Measurements from ENCODE around the gene RAB8B. TPM values are rescaled to one million over a fixed set of nuclear protein-coding genes. Genes with fewer than 3 reads are reported as not detected.

RAB8B gene
- total RNA-seq, 2 donors from 2014 or later: 55.2 to 64.1 TPM

- no peak for ATAC-seq (ENCODE audit: insufficient number of reproducible peaks, low FRiP score, low read depth)
- no peak for DNase-seq (ENCODE audit: low spot score)
- H3K27ac ChIP-seq: peak overlapping the region; percentile 83
- TF ChIP-seq CTCF (IDR thresholded peaks at IDR 0.05): no peak
- H3K9me3 ChIP-seq: no peaks in the 10 kb centered on the region
- peaks cover 20 to 25% of the 10 kb centered on the region in 2 donors for H3K4me1 ChIP-seq (ENCODE audit: control insufficient read depth in 1 of 2, low read depth in 2 of 2)
- H3K27me3 ChIP-seq (replicated peaks; ENCODE audit: insufficient read depth): no peaks in the 10 kb centered on the region
- H3K4me3 ChIP-seq: no peak overlapping the region
- no peaks in the 10 kb centered on the region for H3K36me3 ChIP-seq
Observed at GRCh38 chr15:63292241-63292640, 102.8 kb downstream of the RAB8B start.

GRCh38 chr15:63292771-63293170 lies 103.4 kb downstream of the RAB8B start:
- peaks cover 20 to 25% of the 10 kb centered on the region in 2 donors for H3K4me1 ChIP-seq (ENCODE audit: control insufficient read depth in 1 of 2, low read depth in 2 of 2)
- ATAC-seq (ENCODE audit: insufficient number of reproducible peaks, low FRiP score, low read depth) (no peak), DNase-seq (ENCODE audit: low spot score) (no peak)
- no peak overlapping the region for H3K4me3 ChIP-seq
- H3K27ac ChIP-seq: peak overlapping the region; percentile 83
- H3K36me3 ChIP-seq: no peaks in the 10 kb centered on the region
- H3K27me3 ChIP-seq (replicated peaks; ENCODE audit: insufficient read depth): no peaks in the 10 kb centered on the region
- H3K9me3 ChIP-seq: no peaks in the 10 kb centered on the region
- no peak for TF ChIP-seq CTCF (IDR thresholded peaks at IDR 0.05)

- Histone ChIP-seq H3K27me3 (replicated peaks; ENCODE audit: insufficient read depth) (no peaks in the 10 kb centered on the region), H3K9me3 (no peaks in the 10 kb centered on the region), H3K4me3 (no peak overlapping the region), H3K27ac (no peak overlapping the region), H3K4me1 (ENCODE audit: control insufficient read depth in 1 of 2, low read depth in 2 of 2) (peaks cover 20 to 25% of the 10 kb centered on the region in 2 donors), H3K36me3 (no peaks in the 10 kb centered on the region)
- ATAC-seq (ENCODE audit: insufficient number of reproducible peaks, low FRiP score, low read depth): no peak
- no peak for DNase-seq (ENCODE audit: low spot score)
- TF ChIP-seq CTCF (IDR thresholded peaks at IDR 0.05): no peak
Observed at GRCh38 chr15:63294359-63294758, 105.0 kb downstream of the RAB8B start.

GRCh38 chr15:63295341-63295740 lies 105.9 kb downstream of the RAB8B start:
- no peaks in the 10 kb centered on the region for H3K36me3 ChIP-seq

GRCh38 chr15:63296195-63296594 lies 106.8 kb downstream of the RAB8B start:
- DNase-seq (ENCODE audit: low spot score) (no peak), ATAC-seq (ENCODE audit: insufficient number of reproducible peaks, low FRiP score, low read depth) (no peak)
- Histone ChIP-seq H3K36me3 (no peaks in the 10 kb centered on the region), H3K4me3 (no peak overlapping the region), H3K4me1 (ENCODE audit: control insufficient read depth in 1 of 2, low read depth in 2 of 2) (peaks cover 12 to 16% of the 10 kb centered on the region in 2 donors), H3K27me3 (replicated peaks; ENCODE audit: insufficient read depth) (no peaks in the 10 kb centered on the region), H3K9me3 (no peaks in the 10 kb centered on the region), H3K27ac (no peak overlapping the region)
- no peak for TF ChIP-seq CTCF (IDR thresholded peaks at IDR 0.05)

More at GRCh38 chr15:63295341-63295740, 105.9 kb downstream of the RAB8B start:
- ATAC-seq (ENCODE audit: insufficient number of reproducible peaks, low FRiP score, low read depth): no peak
- Histone ChIP-seq H3K27me3 (replicated peaks; ENCODE audit: insufficient read depth) (no peaks in the 10 kb centered on the region), H3K27ac (no peak overlapping the region), H3K9me3 (no peaks in the 10 kb centered on the region), H3K4me3 (no peak overlapping the region), H3K4me1 (ENCODE audit: control insufficient read depth in 1 of 2, low read depth in 2 of 2) (peaks cover 20 to 25% of the 10 kb centered on the region in 2 donors)
- no peak for DNase-seq (ENCODE audit: low spot score)
- TF ChIP-seq CTCF (IDR thresholded peaks at IDR 0.05): no peak

Measured in thoracic aorta (tissue), 2 donors.